ENCODE measurements around the gene TGFB3.

The TGFB3 gene

DNA sequence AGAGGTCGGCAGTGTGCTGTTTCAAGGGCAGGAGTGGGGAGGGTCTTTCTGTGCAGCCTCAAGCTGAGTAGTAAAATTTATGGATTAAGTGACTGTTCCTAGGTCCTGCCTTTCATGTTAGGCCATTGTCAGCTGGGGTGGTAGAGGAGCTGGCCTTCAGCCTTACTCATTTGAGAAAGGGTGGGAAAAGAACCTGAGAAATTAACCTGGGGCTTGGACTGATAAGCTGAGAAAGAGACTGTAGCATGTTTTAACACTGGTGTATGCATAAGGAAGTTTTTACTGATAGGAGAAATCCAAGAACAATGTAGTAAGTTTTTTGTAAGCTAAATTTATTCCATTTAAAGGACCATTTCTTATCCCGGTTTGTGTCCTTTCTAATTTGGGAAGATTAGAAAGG, 24.5 kb upstream of the TGFB3 start:
- no CpG with 5 or more reads among the region's 2 CpGs for WGBS, 2 donors (ENCODE audit: extremely low coverage in 2 of 2, insufficient read length in 2 of 2, insufficient replicate concordance in 1 of 2)
- Histone ChIP-seq H3K4me2 (ENCODE audit: insufficient read depth, low read length, poor library complexity, severe bottlenecking) (no peak overlapping the region), H2BK15ac (ENCODE audit: low read length) (no peak overlapping the region), H3K4me1 (ENCODE audit: control insufficient read depth in 2 of 2, insufficient read depth in 1 of 2, low read depth in 1 of 2, low read length in 2 of 2) (no peaks in the 10 kb centered on the region), H3K14ac (ENCODE audit: low read length) (no peak overlapping the region), H3K18ac (ENCODE audit: low read length) (no peak overlapping the region), H2BK5ac (ENCODE audit: low read length) (no peak overlapping the region), H4K8ac (ENCODE audit: low read depth, low read length) (no peak overlapping the region), H2AK5ac (ENCODE audit: low read depth, low read length) (no peak overlapping the region), H2AFZ (ENCODE audit: low read length) (no peak overlapping the region), H2BK12ac (ENCODE audit: low read length) (no peak overlapping the region), H2BK120ac (ENCODE audit: low read depth, low read length) (no peak overlapping the region), H3K9me3 (replicated peaks in 1 of 2; ENCODE audit: control insufficient read depth in 2 of 2, insufficient read depth in 1 of 2, low read depth in 1 of 2, low read length in 2 of 2) (peaks cover 4 to 12% of the 10 kb centered on the region in 2 donors), H3K4ac (ENCODE audit: low read length) (no peak overlapping the region), H3K9ac (ENCODE audit: low read depth, low read length, poor library complexity) (no peak overlapping the region), H3K23ac (ENCODE audit: low read depth, low read length, poor library complexity) (no peak overlapping the region), H4K91ac (ENCODE audit: low read depth, low read length, poor library complexity) (no peak overlapping the region), H3K4me3 (ENCODE audit: low read length in 2 of 2) (no peak overlapping the region), H3K27me3 (ENCODE audit: control insufficient read depth in 3 of 3, insufficient read depth in 3 of 3, low read depth in 1 of 3, low read length in 3 of 3) (no peaks in the 10 kb centered on the region), H3K27ac (replicated peaks; ENCODE audit: low read length) (no peak overlapping the region), H3K79me1 (ENCODE audit: low read depth, low read length) (no peaks in the 10 kb centered on the region), H3K36me3 (replicated peaks in 1 of 2; ENCODE audit: control insufficient read depth in 2 of 2, insufficient read depth in 2 of 2, low read length in 2 of 2) (peaks cover 17 to 73% of the 10 kb centered on the region in 2 donors)
- DNase-seq (ENCODE audit: low spot score): no peak

DNA sequence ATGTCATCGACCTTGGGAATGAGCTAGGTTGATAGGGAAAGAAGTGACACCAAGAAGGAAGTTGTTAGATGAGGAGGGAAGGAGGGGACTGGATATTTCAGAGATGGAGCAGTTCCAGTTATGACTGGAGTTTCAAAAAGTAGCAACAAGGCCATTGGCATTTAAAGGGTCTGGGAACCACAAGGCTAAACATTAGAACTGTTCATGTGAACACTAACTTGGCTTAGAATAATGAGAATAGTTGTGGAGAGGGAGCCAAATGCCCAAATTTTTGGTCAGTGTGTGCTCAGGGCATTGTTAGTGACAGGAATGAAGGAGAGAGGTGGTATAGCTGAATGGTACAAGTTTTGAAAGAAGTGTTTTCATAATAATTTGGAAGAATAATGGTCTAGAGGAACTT, 20.6 kb upstream of the TGFB3 start:
- Histone ChIP-seq H3K4ac (ENCODE audit: low read length) (no peak overlapping the region), H2BK15ac (ENCODE audit: low read length) (no peak overlapping the region), H4K8ac (ENCODE audit: low read depth, low read length) (no peak overlapping the region), H3K14ac (ENCODE audit: low read length) (no peak overlapping the region), H3K9ac (ENCODE audit: low read depth, low read length, poor library complexity) (no peak overlapping the region), H2BK12ac (ENCODE audit: low read length) (no peak overlapping the region), H3K4me2 (ENCODE audit: insufficient read depth, low read length, poor library complexity, severe bottlenecking) (no peak overlapping the region), H3K36me3 (replicated peaks in 1 of 2; ENCODE audit: control insufficient read depth in 2 of 2, insufficient read depth in 2 of 2, low read length in 2 of 2) (peaks cover 19 to 80% of the 10 kb centered on the region in 2 donors), H4K91ac (ENCODE audit: low read depth, low read length, poor library complexity) (no peak overlapping the region), H2AK5ac (ENCODE audit: low read depth, low read length) (no peak overlapping the region), H3K4me3 (ENCODE audit: low read length in 2 of 2) (no peak overlapping the region), H2BK120ac (ENCODE audit: low read depth, low read length) (no peak overlapping the region), H2BK5ac (ENCODE audit: low read length) (no peak overlapping the region), H3K4me1 (ENCODE audit: control insufficient read depth in 2 of 2, insufficient read depth in 1 of 2, low read depth in 1 of 2, low read length in 2 of 2) (no peaks in the 10 kb centered on the region), H3K27me3 (ENCODE audit: control insufficient read depth in 3 of 3, insufficient read depth in 3 of 3, low read depth in 1 of 3, low read length in 3 of 3) (no peaks in the 10 kb centered on the region), H3K23ac (ENCODE audit: low read depth, low read length, poor library complexity) (no peak overlapping the region), H3K18ac (ENCODE audit: low read length) (no peak overlapping the region), H2AFZ (ENCODE audit: low read length) (no peak overlapping the region), H3K27ac (replicated peaks; ENCODE audit: low read length) (no peak overlapping the region), H3K9me3 (replicated peaks in 1 of 2; ENCODE audit: control insufficient read depth in 2 of 2, insufficient read depth in 1 of 2, low read depth in 1 of 2, low read length in 2 of 2) (peaks cover 4 to 12% of the 10 kb centered on the region in 2 donors), H3K79me1 (ENCODE audit: low read depth, low read length) (no peaks in the 10 kb centered on the region)
- DNase-seq (ENCODE audit: low spot score): no peak
- no CpG with 5 or more reads among the region's 1 CpG for WGBS, 2 donors (ENCODE audit: extremely low coverage in 2 of 2, insufficient read length in 2 of 2, insufficient replicate concordance in 1 of 2)

DNA sequence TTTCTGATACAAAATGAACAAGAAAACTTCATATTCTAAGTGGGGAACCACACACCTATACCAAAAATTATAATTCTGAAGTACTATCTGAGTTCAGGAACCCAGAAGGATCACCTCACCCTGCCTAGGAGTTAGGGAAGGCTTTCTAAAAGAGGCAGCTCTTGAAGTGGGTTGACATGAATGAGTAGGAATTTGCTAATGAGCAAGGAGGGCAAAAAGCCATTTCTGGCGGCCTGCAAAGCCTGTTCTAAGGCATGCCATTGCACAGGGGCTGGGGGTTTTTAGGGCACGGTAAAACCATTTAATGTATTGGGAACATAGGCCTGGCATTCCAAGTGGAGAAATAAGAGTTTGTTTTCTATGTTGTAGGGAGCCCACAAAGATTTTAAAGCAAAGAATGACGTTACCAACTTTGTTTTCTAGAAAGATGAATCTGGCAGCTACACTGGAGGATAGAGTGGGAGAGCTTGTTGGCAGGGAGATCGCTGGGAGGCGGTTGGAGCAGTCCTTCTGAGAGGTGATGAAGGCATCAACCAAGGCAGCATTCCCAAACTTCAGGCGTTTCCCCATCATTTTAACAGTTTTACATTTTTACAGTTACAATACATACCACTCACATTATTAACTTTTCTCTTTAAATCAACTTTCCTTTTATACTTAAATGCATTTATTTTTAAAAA, 17.9 kb upstream of the TGFB3 start:
- no peak overlapping the region for H2BK120ac ChIP-seq (ENCODE audit: low read depth, low read length)
- no peaks in the 10 kb centered on the region for H3K4me1 ChIP-seq (ENCODE audit: control insufficient read depth in 2 of 2, insufficient read depth in 1 of 2, low read depth in 1 of 2, low read length in 2 of 2)
- no peak overlapping the region for H2BK12ac ChIP-seq (ENCODE audit: low read length)
- no peak overlapping the region for H2BK15ac ChIP-seq (ENCODE audit: low read length)
- H4K91ac ChIP-seq (ENCODE audit: low read depth, low read length, poor library complexity): no peak overlapping the region
- H2AK5ac ChIP-seq (ENCODE audit: low read depth, low read length): no peak overlapping the region
- peaks cover 1 to 7% of the 10 kb centered on the region in 2 donors for H3K9me3 ChIP-seq (replicated peaks in 1 of 2; ENCODE audit: control insufficient read depth in 2 of 2, insufficient read depth in 1 of 2, low read depth in 1 of 2, low read length in 2 of 2)
- DNase-seq (ENCODE audit: low spot score): no peak
- H2AFZ ChIP-seq (ENCODE audit: low read length): no peak overlapping the region
- no peak overlapping the region for H3K14ac ChIP-seq (ENCODE audit: low read length)
- H3K27me3 ChIP-seq (ENCODE audit: control insufficient read depth in 3 of 3, insufficient read depth in 3 of 3, low read depth in 1 of 3, low read length in 3 of 3): no peaks in the 10 kb centered on the region
- no peak overlapping the region for H3K27ac ChIP-seq (replicated peaks; ENCODE audit: low read length)
- WGBS, 2 donors (ENCODE audit: extremely low coverage in 2 of 2, insufficient read length in 2 of 2, insufficient replicate concordance in 1 of 2): no CpG with 5 or more reads among the region's 6 CpGs
- H3K9ac ChIP-seq (ENCODE audit: low read depth, low read length, poor library complexity): no peak overlapping the region
- H3K4me2 ChIP-seq (ENCODE audit: insufficient read depth, low read length, poor library complexity, severe bottlenecking): no peak overlapping the region
- H3K4ac ChIP-seq (ENCODE audit: low read length): no peak overlapping the region
- H4K8ac ChIP-seq (ENCODE audit: low read depth, low read length): no peak overlapping the region
- H3K79me1 ChIP-seq (ENCODE audit: low read depth, low read length): no peaks in the 10 kb centered on the region
- no peak overlapping the region for H3K18ac ChIP-seq (ENCODE audit: low read length)
- no peak overlapping the region for H3K23ac ChIP-seq (ENCODE audit: low read depth, low read length, poor library complexity)
- peaks cover 13 to 84% of the 10 kb centered on the region in 2 donors for H3K36me3 ChIP-seq (replicated peaks in 1 of 2; ENCODE audit: control insufficient read depth in 2 of 2, insufficient read depth in 2 of 2, low read length in 2 of 2)
- H2BK5ac ChIP-seq (ENCODE audit: low read length): no peak overlapping the region
- no peak overlapping the region for H3K4me3 ChIP-seq (ENCODE audit: low read length in 2 of 2)

DNA sequence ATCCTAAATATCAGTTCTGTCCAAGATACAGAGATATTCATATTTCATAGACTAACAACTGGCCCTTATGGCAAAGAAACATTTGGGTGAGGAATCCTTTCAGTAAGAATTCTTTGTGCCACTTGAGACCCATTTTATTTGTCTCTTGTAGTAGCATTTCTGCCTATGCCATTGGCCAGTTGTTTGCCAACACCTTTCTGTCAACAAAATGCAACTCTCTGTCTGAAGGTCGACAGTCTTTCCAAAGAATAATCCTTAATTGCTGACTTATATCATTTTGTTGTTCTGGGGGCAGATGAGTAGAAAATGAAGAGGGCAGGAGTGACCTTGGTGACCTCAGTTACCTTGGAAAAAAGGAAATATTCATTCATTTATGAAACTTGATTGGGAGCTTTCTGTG, 14.7 kb upstream of the TGFB3 start:
- Histone ChIP-seq H3K27ac (replicated peaks; ENCODE audit: low read length) (no peak overlapping the region), H3K79me1 (ENCODE audit: low read depth, low read length) (no peaks in the 10 kb centered on the region), H2AFZ (ENCODE audit: low read length) (no peak overlapping the region), H2BK12ac (ENCODE audit: low read length) (no peak overlapping the region), H4K8ac (ENCODE audit: low read depth, low read length) (no peak overlapping the region), H3K4me3 (ENCODE audit: low read length in 2 of 2) (no peak overlapping the region), H3K14ac (ENCODE audit: low read length) (no peak overlapping the region), H4K91ac (ENCODE audit: low read depth, low read length, poor library complexity) (no peak overlapping the region), H3K23ac (ENCODE audit: low read depth, low read length, poor library complexity) (no peak overlapping the region), H2BK15ac (ENCODE audit: low read length) (no peak overlapping the region), H3K27me3 (ENCODE audit: control insufficient read depth in 3 of 3, insufficient read depth in 3 of 3, low read depth in 1 of 3, low read length in 3 of 3) (no peaks in the 10 kb centered on the region), H2AK5ac (ENCODE audit: low read depth, low read length) (no peak overlapping the region), H3K18ac (ENCODE audit: low read length) (no peak overlapping the region), H3K4ac (ENCODE audit: low read length) (no peak overlapping the region), H3K9ac (ENCODE audit: low read depth, low read length, poor library complexity) (no peak overlapping the region), H3K9me3 (replicated peaks in 1 of 2; ENCODE audit: control insufficient read depth in 2 of 2, insufficient read depth in 1 of 2, low read depth in 1 of 2, low read length in 2 of 2) (no peaks in the 10 kb centered on the region), H3K36me3 (replicated peaks in 1 of 2; ENCODE audit: control insufficient read depth in 2 of 2, insufficient read depth in 2 of 2, low read length in 2 of 2) (peaks cover 12 to 93% of the 10 kb centered on the region in 2 donors), H3K4me2 (ENCODE audit: insufficient read depth, low read length, poor library complexity, severe bottlenecking) (no peak overlapping the region), H2BK120ac (ENCODE audit: low read depth, low read length) (no peak overlapping the region), H2BK5ac (ENCODE audit: low read length) (no peak overlapping the region), H3K4me1 (ENCODE audit: control insufficient read depth in 2 of 2, insufficient read depth in 1 of 2, low read depth in 1 of 2, low read length in 2 of 2) (no peaks in the 10 kb centered on the region)
- no peak for DNase-seq (ENCODE audit: low spot score)
- no CpG with 5 or more reads among the region's 1 CpG for WGBS, 2 donors (ENCODE audit: extremely low coverage in 2 of 2, insufficient read length in 2 of 2, insufficient replicate concordance in 1 of 2)
